Stimulated activated CD4-positive, alpha-beta T cell treated with anti-CD3 and anti-CD28 coated beads, Interleukin-1b, Interleukin-23, amount 100 ng/mL, for 24 hours (primary cell): ENCODE data around the gene FBXO36.

Experiments
- DNase-seq, 4 experiments: peaks; one replicate each; pipeline ENCODE4 v3.0.0-alpha.2; 2020; ENCODE audit warnings: low read depth in 4 of 4, low spot score in 1 of 4

FBXO36 gene

GRCh38 chr2:230046491-230046890 is 124.2 kb downstream of the FBXO36 start:
- no peak for DNase-seq

- DNase-seq = no peak
Observed at GRCh38 chr2:230048010-230048671, 125.8 kb downstream of the FBXO36 start.

GRCh38 chr2:230050136-230050535 is 127.8 kb downstream of the FBXO36 start:
- no peak for DNase-seq

- DNase-seq = no peak
Observed at GRCh38 chr2:230052299-230052698, 130.0 kb downstream of the FBXO36 start.

GRCh38 chr2:230053753-230054478 is 131.6 kb downstream of the FBXO36 start:
- DNase-seq = no peak

- DNase-seq = no peak
Observed at GRCh38 chr2:230060672-230061293, 138.5 kb downstream of the FBXO36 start.
